IMR-90 (cell line): ENCODE results near the gene PRSS21. TPM values are rescaled to one million over a fixed set of nuclear protein-coding genes. Genes with fewer than 3 reads are reported as not detected.

Experiments
- ATAC-seq: fragments of 200-7000 bp; cut with Tn5 transposase; 2 replicates; pipeline ENCODE4 v1.9.1; 2020; ENCODE audit warnings: low read depth, mild to moderate bottlenecking, moderate library complexity
- BruUV-seq: library from RNA; stranded (reverse); fragments of 400-500 nt; replicated peaks from 2 replicates; lab custom pipeline; 2021; lab: Mats Ljungman, UMichigan
- CTCF ChIA-PET: fragments of 300-600 bp; formaldehyde crosslinking; extraction: SDS; loops from one replicate; lab custom pipeline; 2021; ENCODE audit warnings: antibody characterized with exemption; lab: Yijun Ruan, JAX
- POLR2A ChIA-PET: fragments of 300-600 bp; sonication (Branson Sonifier 250); formaldehyde crosslinking; loops from one replicate; lab custom pipeline; 2022; ENCODE audit warnings: antibody characterized with exemption; ENCODE audit not compliant: unreplicated experiment; lab: Charles Lee
- DNase-seq: peaks from one replicate; pipeline ENCODE4 v3.0.0; 2013
- H2AFZ ChIP-seq: replicated peaks from 2 replicates; pipeline ENCODE3; 2013; ENCODE audit warnings: low read length, mild to moderate bottlenecking; ENCODE audit not compliant: poor library complexity
- H2AK5ac ChIP-seq: 2 replicates; pipeline ENCODE4 v1.6.1; 2013; ENCODE audit warnings: low read depth, low read length, inconsistent platforms
- H2AK9ac ChIP-seq: replicated peaks from 2 replicates; pipeline ENCODE3; 2013; ENCODE audit warnings: mild to moderate bottlenecking, low read depth, low read length, moderate library complexity; ENCODE audit not compliant: poor library complexity
- H2BK120ac ChIP-seq: 2 replicates; pipeline ENCODE4 v1.6.1; 2013; ENCODE audit warnings: low read depth, low read length, inconsistent platforms
- H2BK15ac ChIP-seq: 3 replicates; pipeline ENCODE4 v1.6.1; 2013; ENCODE audit warnings: low read depth, low read length, inconsistent platforms
- H2BK20ac ChIP-seq: 2 replicates; pipeline ENCODE4 v1.6.1; 2013; ENCODE audit warnings: low read depth, mild to moderate bottlenecking, inconsistent platforms, low read length, moderate library complexity
- H2BK5ac ChIP-seq: 2 replicates; pipeline ENCODE4 v1.6.1; 2013; ENCODE audit warnings: mild to moderate bottlenecking, low read depth, low read length, inconsistent platforms; ENCODE audit not compliant: poor library complexity, severe bottlenecking
- H3K14ac ChIP-seq: replicated peaks from 2 replicates; pipeline ENCODE4 v1.6.1; 2013; ENCODE audit warnings: low read depth, low read length, inconsistent platforms
- H3K18ac ChIP-seq: 2 replicates; pipeline ENCODE4 v1.6.1; 2013; ENCODE audit warnings: low read depth, low read length, control low read depth
- H3K23ac ChIP-seq: 2 replicates; pipeline ENCODE4 v1.6.1; 2013; ENCODE audit warnings: low read depth, low read length, inconsistent platforms
- H3K27ac ChIP-seq: 2 replicates; pipeline ENCODE4 v1.5.1; 2013; ENCODE audit warnings: mild to moderate bottlenecking, control low read depth, low read length; ENCODE audit not compliant: insufficient read depth
- H3K27me3 ChIP-seq: 2 replicates; pipeline ENCODE4 v1.6.1; 2013; ENCODE audit warnings: low read length; ENCODE audit not compliant: control insufficient read depth, insufficient read depth
- H3K36me3 ChIP-seq: 2 replicates; pipeline ENCODE4 v1.6.1; 2013; ENCODE audit warnings: low read length, mixed read lengths; ENCODE audit not compliant: control insufficient read depth, insufficient read depth
- H3K4ac ChIP-seq: 2 replicates; pipeline ENCODE4 v1.6.1; 2013; ENCODE audit warnings: low read depth, low read length, inconsistent platforms
- H3K4me1 ChIP-seq: 2 replicates; pipeline ENCODE4 v1.6.1; 2013; ENCODE audit warnings: low read length, mixed read lengths; ENCODE audit not compliant: control insufficient read depth, insufficient read depth
- H3K4me2 ChIP-seq: 2 replicates; pipeline ENCODE4 v1.6.1; 2013; ENCODE audit warnings: low read depth, mild to moderate bottlenecking, control low read depth, low read length, moderate library complexity
- H3K4me3 ChIP-seq: 2 replicates; pipeline ENCODE4 v1.5.1; 2013; ENCODE audit warnings: low read depth, mild to moderate bottlenecking, control low read depth, low read length, moderate library complexity; ENCODE audit not compliant: insufficient read depth
- H3K56ac ChIP-seq: 2 replicates; pipeline ENCODE4 v1.6.1; 2013; ENCODE audit warnings: low read length, inconsistent platforms; ENCODE audit not compliant: insufficient read depth; ENCODE audit errors: extremely low read depth
- H3K79me1 ChIP-seq, 2 experiments: 2 replicates each; pipeline ENCODE4 v1.6.1; 2013; ENCODE audit warnings: low read length in 2 of 2, inconsistent platforms in 1 of 2, low read depth in 1 of 2
- H3K9ac ChIP-seq: 2 replicates; pipeline ENCODE4 v1.6.1; 2013; ENCODE audit warnings: low read depth, low read length, control low read depth
- H3K9me1 ChIP-seq: 2 replicates; pipeline ENCODE4 v1.6.1; 2013; ENCODE audit warnings: low read length, inconsistent platforms; ENCODE audit not compliant: insufficient read depth
- H3K9me3 ChIP-seq: 2 replicates; pipeline ENCODE4 v1.6.1; 2013; ENCODE audit warnings: low read length; ENCODE audit not compliant: control insufficient read depth, insufficient read depth
- H4K20me1 ChIP-seq: 2 replicates; pipeline ENCODE4 v1.6.1; 2013; ENCODE audit warnings: low read length, inconsistent platforms; ENCODE audit not compliant: insufficient read depth
- H4K5ac ChIP-seq: 2 replicates; pipeline ENCODE4 v1.6.1; 2013; ENCODE audit warnings: mild to moderate bottlenecking, low read depth, low read length, control low read depth
- H4K8ac ChIP-seq, 2 experiments: 2 replicates each; pipeline ENCODE4 v1.6.1; 2013; ENCODE audit warnings: low read depth in 2 of 2, low read length in 2 of 2, control low read depth in 1 of 2, inconsistent platforms in 1 of 2
- H4K91ac ChIP-seq: 2 replicates; pipeline ENCODE4 v1.6.1; 2013; ENCODE audit warnings: low read depth, low read length, inconsistent platforms; ENCODE audit not compliant: insufficient read depth
- MAFK ChIP-seq: IDR thresholded peaks from 2 replicates; pipeline ENCODE4 v1.6.1; 2012; ENCODE audit warnings: low read depth, low read length, improper control_type of control experiment
- MAZ ChIP-seq: IDR thresholded peaks from 2 replicates; pipeline ENCODE4 v1.6.1; 2012; ENCODE audit warnings: low read depth, mild to moderate bottlenecking, low read length, improper control_type of control experiment, moderate library complexity, borderline replicate concordance
- MXI1 ChIP-seq: IDR thresholded peaks from 2 replicates; pipeline ENCODE4 v1.6.1; 2012; ENCODE audit warnings: low read depth, mild to moderate bottlenecking, low read length, moderate library complexity, borderline replicate concordance
- NFE2L2 ChIP-seq: fragments of 150-350 bp; IDR thresholded peaks from 2 replicates; pipeline ENCODE4 v1.6.1; 2016; ENCODE audit warnings: low read depth, mild to moderate bottlenecking, low read length
- POLR2A ChIP-seq: IDR thresholded peaks from 2 replicates; pipeline ENCODE4 v1.6.1; 2012; ENCODE audit warnings: mild to moderate bottlenecking, low read depth, low read length
- WGBS, 2 experiments: methylation state at CpG; one replicate each; pipeline versions ENCODE4 v1.1.5 to v1.1.7; 2013; ENCODE audit warnings: missing lambda C conversion rate in 2 of 2; ENCODE audit not compliant: insufficient read length in 1 of 2; ENCODE audit errors: extremely low coverage in 2 of 2; 5-methylcytosine and 5-hydroxymethylcytosine counted together
- dilution Hi-C: fragments of 300-500 bp; cut with HindIII; formaldehyde crosslinking; loops from one replicate; pipeline ENCODE4 v1.14.3; 2018; ENCODE audit warnings: low sequenced_read_pairs; ENCODE audit not compliant: unreplicated experiment
- in situ Hi-C: fragments of 300-500 bp; cut with MboI; formaldehyde crosslinking; loops from 3 replicates; pipeline ENCODE4 v1.14.3; 2019; ENCODE audit warnings: low sequenced_read_pairs, inconsistent platforms, mixed read lengths
- intact Hi-C: fragments of 100-400 bp; cut with micrococcal nuclease; formaldehyde crosslinking; loops from 2 replicates; pipeline ENCODE4 v1.10.0; 2022
- polyA plus RNA-seq, 3 experiments: library from polyadenylated mRNA; depleted of rRNA; stranded (reverse); fragments of >200 nt; gene quantifications; 2 replicates each; pipeline ENCODE4 v1.2.3, GENCODE V29; 2012; ENCODE audit warnings: low replicate concordance in 1 of 3
- total RNA-seq: library from RNA; depleted of rRNA; stranded (reverse); fragments of >200 nt; gene quantifications from 2 replicates; pipeline ENCODE4 v1.2.3, GENCODE V29; 2012
- TF ChIP-seq, protein P1 (sequence below): fragments of 150-350 bp; IDR thresholded peaks from 2 replicates; pipeline ENCODE4 v1.6.1; 2017; ENCODE audit warnings: mild to moderate bottlenecking, antibody characterized with exemption, low read length, low read depth

Gene PRSS21
- total and polyA plus RNA-seq, 2 of the 4 experiments (the other 2 are of a cell fraction) = 0.21 TPM; not detected in 1

GRCh38 chr16:2777231-2777902 lies 39.7 kb upstream of the PRSS21 start, which contains the start of gene ELOB:
TSS of gene ELOB (minus strand) at chr16:2777280. CDS start at chr16:2777239, 41 bp downstream.
- Histone ChIP-seq H2AFZ (peak within 1 kb of the TSS; percentile 98), H2BK20ac (no peak within 1 kb of the TSS), H2BK5ac (peak within 1 kb of the TSS; percentile 97), H2BK15ac (no peak within 1 kb of the TSS), H2AK9ac (peak within 1 kb of the TSS; percentile 100), H3K4me1 (peaks cover 12% of the 10 kb centered on the region), H3K9me3 (no peaks in the 10 kb centered on the region), H3K23ac (peak within 1 kb of the TSS; percentile 99), H3K18ac (peak within 1 kb of the TSS; percentile 97), H4K20me1 (peaks cover 37% of the 10 kb centered on the region), H3K4me2 (peak within 1 kb of the TSS; percentile 95), H2BK120ac (peak within 1 kb of the TSS; percentile 65; the same call in 1 of the 2 replicates), H4K8ac (peak within 1 kb of the TSS; percentile 99 to 100), H3K79me1 (peaks cover 21 to 68% of the 10 kb centered on the region in 2 experiments), H3K27ac (peak within 1 kb of the TSS; percentile 100), H4K91ac (peak within 1 kb of the TSS; percentile 99), H3K9me1 (peaks cover 15% of the 10 kb centered on the region), H3K4ac (peak within 1 kb of the TSS; percentile 99), H3K9ac (peak within 1 kb of the TSS; percentile 99), H3K36me3 (peaks cover 26% of the 10 kb centered on the region), H2AK5ac (peak within 1 kb of the TSS; percentile 98), H4K5ac (peak within 1 kb of the TSS; percentile 98), H3K14ac (peak within 1 kb of the TSS; percentile 99), H3K27me3 (no peaks in the 10 kb centered on the region; the same call in 1 of the 2 replicates), H3K4me3 (peak within 1 kb of the TSS; percentile 96), H3K56ac (peak within 1 kb of the TSS; percentile 96)
- 0% methylated on average over 42 of the region's 70 CpGs; no CpG with 5 or more reads in 1 of the 2 experiments for WGBS, 2 experiments
- DNase-seq (peak; percentile 73), ATAC-seq (peak; percentile 93)
- BruUV-seq = TSS peak; percentile 48
- ChIA-PET POLR2A (no interaction called here), CTCF (no interaction called here)
- dilution Hi-C loops = no loop called here
- intact Hi-C loops = no loop called here
- peak; percentile 87 for TF ChIP-seq POLR2A
- no peak for TF ChIP-seq MAFK
- peak; percentile 77; the same call in 1 of the 2 replicates for TF ChIP-seq MAZ
- no peak for TF ChIP-seq NFE2L2
- TF ChIP-seq, protein P1, sequence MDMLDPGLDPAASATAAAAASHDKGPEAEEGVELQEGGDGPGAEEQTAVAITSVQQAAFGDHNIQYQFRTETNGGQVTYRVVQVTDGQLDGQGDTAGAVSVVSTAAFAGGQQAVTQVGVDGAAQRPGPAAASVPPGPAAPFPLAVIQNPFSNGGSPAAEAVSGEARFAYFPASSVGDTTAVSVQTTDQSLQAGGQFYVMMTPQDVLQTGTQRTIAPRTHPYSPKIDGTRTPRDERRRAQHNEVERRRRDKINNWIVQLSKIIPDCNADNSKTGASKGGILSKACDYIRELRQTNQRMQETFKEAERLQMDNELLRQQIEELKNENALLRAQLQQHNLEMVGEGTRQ = peak; percentile 33; the same call in 1 of the 2 replicates
- TF ChIP-seq MXI1 = peak; percentile 58; the same call in 1 of the 2 replicates
- in situ Hi-C loops = no loop called here
